Suprapubic skin (tissue), 4 donors: ENCODE results near the gene SIK3. TPM values are rescaled to one million over a fixed set of nuclear protein-coding genes. Genes with fewer than 3 reads are reported as not detected.

Experiments
- DNase-seq, 2 donors: peaks; one replicate each; pipeline ENCODE4 v3.0.0-alpha.2; 2019; ENCODE audit warnings: low spot score in 2 of 2
- H3K27ac ChIP-seq: fragments of 200-600 bp; sonication (generic); one replicate; pipeline ENCODE4 v1.5.1; 2019
- H3K27me3 ChIP-seq: fragments of 200-600 bp; sonication (generic); one replicate; pipeline ENCODE4 v1.5.1; 2019
- H3K36me3 ChIP-seq: fragments of 200-600 bp; sonication (generic); one replicate; pipeline ENCODE4 v1.5.1; 2019
- H3K4me1 ChIP-seq: fragments of 200-600 bp; sonication (generic); one replicate; pipeline ENCODE4 v1.5.1; 2019
- H3K4me3 ChIP-seq: fragments of 200-600 bp; sonication (generic); one replicate; pipeline ENCODE4 v1.5.1; 2019; ENCODE audit warnings: mild to moderate bottlenecking
- H3K9me3 ChIP-seq: fragments of 200-600 bp; sonication (generic); one replicate; pipeline ENCODE4 v1.5.1; 2019
- EP300 ChIP-seq: sonication (generic); formaldehyde crosslinking; IDR thresholded peaks from one replicate; pipeline ENCODE4 v1.6.1; 2017; ENCODE audit warnings: antibody characterized with exemption
- POLR2A ChIP-seq, 2 donors: fragments of 450-650 bp; IDR thresholded peaks; one replicate each; pipeline ENCODE4 v1.6.1; 2017; ENCODE audit warnings: antibody characterized with exemption in 2 of 2, mild to moderate bottlenecking in 2 of 2, moderate library complexity in 2 of 2
- POLR2AphosphoS5 ChIP-seq, 3 donors: sonication (generic); formaldehyde crosslinking; IDR thresholded peaks; one replicate each; pipeline ENCODE4 v1.6.1; 2017; ENCODE audit warnings: antibody characterized with exemption in 3 of 3
- WGBS: methylation state at CpG from one replicate; pipeline ENCODE4 v1.1.5; 2018; 5-methylcytosine and 5-hydroxymethylcytosine counted together
- total RNA-seq, 4 donors: library from RNA; depleted of rRNA; stranded (reverse); fragments of >200 nt; gene quantifications; one replicate each; pipeline ENCODE4 v1.1.0, GENCODE V29; 2016
- TF ChIP-seq, protein P1 (sequence below), 2 donors: fragments of 200-600 bp in 1 of 2; fragments of 450-650 bp in 1 of 2; sonication (generic) in 1 of 2; IDR thresholded peaks; one replicate each; pipeline ENCODE4 v1.5.1; 2016 to 2019; ENCODE audit warnings: antibody characterized with exemption in 2 of 2, mild to moderate bottlenecking in 1 of 2, moderate library complexity in 1 of 2

The SIK3 gene
- total RNA-seq, 4 donors from 2014 or later, result 31.6 to 60.8 (median 37.5) TPM

- H3K4me1 ChIP-seq, result peaks cover 13% of the 10 kb centered on the region
Observed at GRCh38 chr11:116833816-116834534, 264.3 kb downstream of the SIK3 start.

DNA sequence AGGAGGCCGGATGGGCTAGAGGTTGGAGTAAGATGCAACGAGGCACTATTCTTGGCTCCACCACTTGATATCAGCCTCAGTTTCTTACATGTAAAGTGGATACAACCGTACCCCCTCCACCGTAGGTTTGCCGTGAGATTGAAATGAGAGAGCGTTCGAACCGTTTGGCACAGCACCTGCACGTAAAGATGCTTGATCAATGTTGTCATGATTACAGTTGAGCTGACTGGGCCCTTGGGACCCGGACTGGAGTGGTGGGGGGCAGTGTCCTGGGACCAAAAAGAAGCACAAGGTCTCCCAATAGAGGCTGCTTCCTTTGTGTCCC, 264.8 kb downstream of the SIK3 start:
- Histone ChIP-seq H3K4me1 (peaks cover 13% of the 10 kb centered on the region), H3K27me3 (no peaks in the 10 kb centered on the region), H3K27ac (no peak overlapping the region), H3K9me3 (no peaks in the 10 kb centered on the region), H3K4me3 (no peak overlapping the region), H3K36me3 (no peaks in the 10 kb centered on the region)
- no peak for TF ChIP-seq POLR2AphosphoS5 (IDR thresholded peaks at IDR 0.05)
- TF ChIP-seq POLR2A (IDR thresholded peaks at IDR 0.05), result no peak
- TF ChIP-seq, protein P1, sequence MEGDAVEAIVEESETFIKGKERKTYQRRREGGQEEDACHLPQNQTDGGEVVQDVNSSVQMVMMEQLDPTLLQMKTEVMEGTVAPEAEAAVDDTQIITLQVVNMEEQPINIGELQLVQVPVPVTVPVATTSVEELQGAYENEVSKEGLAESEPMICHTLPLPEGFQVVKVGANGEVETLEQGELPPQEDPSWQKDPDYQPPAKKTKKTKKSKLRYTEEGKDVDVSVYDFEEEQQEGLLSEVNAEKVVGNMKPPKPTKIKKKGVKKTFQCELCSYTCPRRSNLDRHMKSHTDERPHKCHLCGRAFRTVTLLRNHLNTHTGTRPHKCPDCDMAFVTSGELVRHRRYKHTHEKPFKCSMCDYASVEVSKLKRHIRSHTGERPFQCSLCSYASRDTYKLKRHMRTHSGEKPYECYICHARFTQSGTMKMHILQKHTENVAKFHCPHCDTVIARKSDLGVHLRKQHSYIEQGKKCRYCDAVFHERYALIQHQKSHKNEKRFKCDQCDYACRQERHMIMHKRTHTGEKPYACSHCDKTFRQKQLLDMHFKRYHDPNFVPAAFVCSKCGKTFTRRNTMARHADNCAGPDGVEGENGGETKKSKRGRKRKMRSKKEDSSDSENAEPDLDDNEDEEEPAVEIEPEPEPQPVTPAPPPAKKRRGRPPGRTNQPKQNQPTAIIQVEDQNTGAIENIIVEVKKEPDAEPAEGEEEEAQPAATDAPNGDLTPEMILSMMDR (IDR thresholded peaks at IDR 0.05), result no peak
- TF ChIP-seq EP300, result no peak
- DNase-seq, result no peak
- WGBS, result 93% methylated on average over 10 of the region's 10 CpGs

More at GRCh38 chr11:116833816-116834534, 264.3 kb downstream of the SIK3 start:
- no peaks in the 10 kb centered on the region for H3K27me3 ChIP-seq
- DNase-seq, result no peak
- no peaks in the 10 kb centered on the region for H3K9me3 ChIP-seq
- no peak overlapping the region for H3K27ac ChIP-seq
- no peak overlapping the region for H3K4me3 ChIP-seq
- WGBS, result 86% methylated on average over 12 of the region's 14 CpGs
- H3K36me3 ChIP-seq, result no peaks in the 10 kb centered on the region
- no peak for TF ChIP-seq POLR2AphosphoS5 (IDR thresholded peaks at IDR 0.05)
- no peak for TF ChIP-seq POLR2A (IDR thresholded peaks at IDR 0.05)
- TF ChIP-seq, protein P1 (IDR thresholded peaks at IDR 0.05), result no peak
- TF ChIP-seq EP300, result no peak

- no peak overlapping the region for H3K4me3 ChIP-seq
- H3K27me3 ChIP-seq, result no peaks in the 10 kb centered on the region
- no peak overlapping the region for H3K27ac ChIP-seq
- H3K9me3 ChIP-seq, result no peaks in the 10 kb centered on the region
- DNase-seq, result no peak
- peaks cover 13% of the 10 kb centered on the region for H3K4me1 ChIP-seq
- TF ChIP-seq EP300 (no peak), POLR2A (IDR thresholded peaks at IDR 0.05) (no peak), POLR2AphosphoS5 (IDR thresholded peaks at IDR 0.05) (no peak)
- TF ChIP-seq, protein P1 (IDR thresholded peaks at IDR 0.05), result no peak
- no peaks in the 10 kb centered on the region for H3K36me3 ChIP-seq
- 84% methylated on average over 10 of the region's 13 CpGs for WGBS
Observed at GRCh38 chr11:116832350-116833290, 265.6 kb downstream of the SIK3 start.

DNA sequence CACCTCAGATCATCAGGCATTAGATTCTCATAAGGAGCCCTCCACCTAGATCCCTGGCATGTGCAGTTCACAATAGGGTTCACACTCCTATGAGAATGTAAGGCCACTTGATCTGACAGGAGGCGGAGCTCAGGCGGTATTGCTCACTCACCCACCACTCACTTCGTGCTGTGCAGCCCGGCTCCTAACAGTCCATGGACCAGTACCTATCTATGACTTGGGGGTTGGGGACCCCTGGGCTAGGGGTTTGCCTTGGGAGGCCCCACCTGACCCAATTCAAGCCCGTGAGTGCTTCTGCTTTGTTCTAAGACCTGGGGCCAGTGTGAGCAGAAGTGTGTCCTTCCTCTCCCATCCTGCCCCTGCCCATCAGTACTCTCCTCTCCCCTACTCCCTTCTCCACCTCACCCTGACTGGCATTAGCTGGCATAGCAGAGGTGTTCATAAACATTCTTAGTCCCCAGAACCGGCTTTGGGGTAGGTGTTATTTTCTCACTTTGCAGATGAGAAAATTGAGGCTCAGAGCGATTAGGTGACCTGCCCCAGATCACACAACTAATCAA, 266.4 kb downstream of the SIK3 start:
- DNase-seq, result no peak
- 83% methylated on average over 3 of the region's 7 CpGs for WGBS

More for the DNA sequence above, 266.4 kb downstream of the SIK3 start:
- Histone ChIP-seq H3K4me3 (no peak overlapping the region), H3K27ac (no peak overlapping the region), H3K9me3 (no peaks in the 10 kb centered on the region), H3K4me1 (peaks cover 13% of the 10 kb centered on the region), H3K36me3 (no peaks in the 10 kb centered on the region), H3K27me3 (no peaks in the 10 kb centered on the region)
- TF ChIP-seq POLR2AphosphoS5 (IDR thresholded peaks at IDR 0.05) (no peak), POLR2A (IDR thresholded peaks at IDR 0.05) (no peak), EP300 (no peak)
- TF ChIP-seq, protein P1 (IDR thresholded peaks at IDR 0.05), result no peak
